Trophoblast cell (in vitro differentiated cells and primary cell): ENCODE results near the gene MUC5B.
"Not testable (repeated sequence)": the region's sequence is repeated elsewhere in the genome, so short reads cannot be mapped to it uniquely, and the experiment has no call there.

Experiments
- DNase-seq, 2 donors: peaks; one replicate each; pipeline ENCODE4 v3.0.0-alpha.2; 2016
- H2AFZ ChIP-seq: 2 replicates; pipeline ENCODE4 v1.6.1; 2013; ENCODE audit warnings: low read length, moderate library complexity, mild to moderate bottlenecking; ENCODE audit not compliant: insufficient read depth, poor library complexity
- H2AK5ac ChIP-seq: 2 replicates; pipeline ENCODE4 v1.6.1; 2013; ENCODE audit warnings: mild to moderate bottlenecking, low read length
- H2BK120ac ChIP-seq: 2 replicates; pipeline ENCODE4 v1.6.1; 2013; ENCODE audit warnings: low read length, mild to moderate bottlenecking, moderate library complexity; ENCODE audit not compliant: insufficient read depth, poor library complexity
- H2BK12ac ChIP-seq: 2 replicates; pipeline ENCODE4 v1.6.1; 2013; ENCODE audit warnings: mild to moderate bottlenecking, low read length, moderate library complexity
- H2BK5ac ChIP-seq: 2 replicates; pipeline ENCODE4 v1.6.1; 2013; ENCODE audit warnings: low read length, low read depth, moderate library complexity, mild to moderate bottlenecking; ENCODE audit not compliant: poor library complexity
- H3K14ac ChIP-seq: 2 replicates; pipeline ENCODE4 v1.6.1; 2013; ENCODE audit warnings: mild to moderate bottlenecking, low read length
- H3K18ac ChIP-seq: 2 replicates; pipeline ENCODE4 v1.6.1; 2013; ENCODE audit warnings: mild to moderate bottlenecking, low read length
- H3K23ac ChIP-seq: 2 replicates; pipeline ENCODE4 v1.6.1; 2013; ENCODE audit warnings: low read length
- H3K27ac ChIP-seq: 2 replicates; pipeline ENCODE4 v1.5.1; 2013; ENCODE audit warnings: low read depth, mild to moderate bottlenecking, inconsistent platforms, low read length, moderate library complexity
- H3K27me3 ChIP-seq: 2 replicates; pipeline ENCODE4 v1.6.1; 2013; ENCODE audit warnings: inconsistent platforms, mild to moderate bottlenecking, low read length, moderate library complexity; ENCODE audit not compliant: insufficient read depth
- H3K36me3 ChIP-seq, 2 experiments: 1 replicate in 1 of 2; 2 replicates in 1 of 2; pipeline ENCODE4 v1.6.1; 2013; ENCODE audit warnings: low read length in 2 of 2, mild to moderate bottlenecking in 2 of 2, moderate library complexity in 1 of 2; ENCODE audit not compliant: insufficient read depth in 2 of 2, control insufficient read depth in 1 of 2
- H3K4ac ChIP-seq: 2 replicates; pipeline ENCODE4 v1.6.1; 2013; ENCODE audit warnings: low read depth, mild to moderate bottlenecking, low read length, moderate library complexity
- H3K4me1 ChIP-seq, 2 experiments: 1 replicate in 1 of 2; 2 replicates in 1 of 2; pipeline ENCODE4 v1.6.1; 2013; ENCODE audit warnings: low read length in 2 of 2, mild to moderate bottlenecking in 2 of 2, moderate library complexity in 1 of 2; ENCODE audit not compliant: insufficient read depth in 2 of 2, control insufficient read depth in 1 of 2
- H3K4me2 ChIP-seq: 2 replicates; pipeline ENCODE4 v1.6.1; 2013; ENCODE audit warnings: inconsistent platforms, mild to moderate bottlenecking, low read length, moderate library complexity
- H3K4me3 ChIP-seq: 2 replicates; pipeline ENCODE4 v1.5.1; 2013; ENCODE audit warnings: mild to moderate bottlenecking, low read depth, low read length, inconsistent platforms
- H3K79me1 ChIP-seq: one replicate; pipeline ENCODE4 v1.6.1; 2013; ENCODE audit warnings: low read length
- H3K79me2 ChIP-seq: 2 replicates; pipeline ENCODE4 v1.6.1; 2013; ENCODE audit warnings: low read length, mild to moderate bottlenecking; ENCODE audit not compliant: control insufficient read depth, insufficient read depth, poor library complexity
- H3K9ac ChIP-seq: 2 replicates; pipeline ENCODE4 v1.6.1; 2013; ENCODE audit warnings: mild to moderate bottlenecking, low read length
- H3K9me3 ChIP-seq: 2 replicates; pipeline ENCODE4 v1.6.1; 2013; ENCODE audit warnings: low read depth, mild to moderate bottlenecking, control low read depth, inconsistent platforms, low read length; ENCODE audit not compliant: insufficient read depth
- H4K12ac ChIP-seq: 2 replicates; pipeline ENCODE4 v1.6.1; 2013; ENCODE audit warnings: low read depth, mild to moderate bottlenecking, low read length, moderate library complexity
- H4K8ac ChIP-seq: 2 replicates; pipeline ENCODE4 v1.6.1; 2013; ENCODE audit warnings: low read depth, mild to moderate bottlenecking, low read length, moderate library complexity
- H4K91ac ChIP-seq: one replicate; pipeline ENCODE4 v1.6.1; 2013; ENCODE audit warnings: low read depth, mild to moderate bottlenecking, low read length, moderate library complexity
- WGBS: extraction: QIAGEN DNeasy Blood & Tissue Kit; methylation state at CpG from one replicate; pipeline ENCODE4 v1.1.7; 2013; ENCODE audit warnings: missing lambda C conversion rate; ENCODE audit not compliant: insufficient read length, insufficient coverage; ENCODE audit errors: extremely low coverage; 5-methylcytosine and 5-hydroxymethylcytosine counted together

MUC5B gene

DNA sequence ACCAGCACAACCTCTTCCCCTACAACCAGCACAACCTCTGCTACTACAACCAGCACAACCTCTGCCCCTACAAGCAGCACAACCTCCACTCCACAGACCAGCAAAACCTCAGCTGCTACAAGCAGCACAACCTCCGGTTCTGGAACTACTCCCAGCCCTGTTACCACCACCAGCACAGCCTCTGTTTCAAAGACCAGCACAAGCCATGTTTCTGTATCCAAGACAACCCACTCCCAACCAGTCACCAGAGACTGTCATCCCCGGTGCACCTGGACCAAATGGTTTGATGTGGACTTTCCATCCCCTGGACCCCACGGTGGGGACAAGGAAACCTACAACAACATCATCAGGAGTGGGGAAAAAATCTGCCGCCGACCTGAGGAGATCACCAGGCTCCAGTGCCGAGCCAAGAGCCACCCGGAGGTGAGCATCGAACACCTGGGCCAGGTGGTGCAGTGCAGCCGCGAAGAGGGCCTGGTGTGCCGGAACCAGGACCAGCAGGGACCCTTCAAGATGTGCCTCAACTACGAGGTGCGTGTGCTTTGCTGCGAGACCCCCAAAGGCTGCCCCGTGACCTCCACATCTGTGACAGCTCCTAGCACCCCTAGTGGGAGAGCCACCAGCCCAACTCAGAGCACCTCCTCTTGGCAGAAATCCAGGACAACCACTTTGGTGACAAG, 34.3 kb upstream of the MUC5B start:
- DNase-seq, H3K79me1 ChIP-seq, H3K9ac ChIP-seq, H3K4ac ChIP-seq, H3K23ac ChIP-seq, H3K18ac ChIP-seq, H3K4me2 ChIP-seq, H2BK5ac ChIP-seq, H3K14ac ChIP-seq, H3K27ac ChIP-seq, H3K79me2 ChIP-seq, H4K91ac ChIP-seq, H2AK5ac ChIP-seq, H2BK120ac ChIP-seq, H3K27me3 ChIP-seq, H3K4me3 ChIP-seq, H2BK12ac ChIP-seq, H3K36me3 ChIP-seq, H3K4me1 ChIP-seq, H4K8ac ChIP-seq, H4K12ac ChIP-seq, H2AFZ ChIP-seq: not testable (repeated sequence)
- WGBS, result no CpG with 5 or more reads among the region's 15 CpGs
- peaks cover 75% of the 10 kb centered on the region for H3K9me3 ChIP-seq

DNA sequence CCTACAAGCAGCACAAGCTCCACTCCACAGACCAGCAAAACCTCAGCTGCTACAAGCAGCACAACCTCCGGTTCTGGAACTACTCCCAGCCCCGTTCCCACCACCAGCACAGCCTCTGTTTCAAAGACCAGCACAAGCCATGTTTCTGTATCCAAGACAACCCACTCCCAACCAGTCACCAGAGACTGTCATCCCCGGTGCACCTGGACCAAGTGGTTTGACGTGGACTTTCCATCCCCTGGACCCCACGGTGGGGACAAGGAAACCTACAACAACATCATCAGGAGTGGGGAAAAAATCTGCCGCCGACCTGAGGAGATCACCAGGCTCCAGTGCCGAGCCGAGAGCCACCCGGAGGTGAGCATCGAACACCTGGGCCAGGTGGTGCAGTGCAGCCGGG, 33.0 kb upstream of the MUC5B start:
- peaks cover 83% of the 10 kb centered on the region for H3K9me3 ChIP-seq
- H2BK12ac ChIP-seq, H4K12ac ChIP-seq, H3K27me3 ChIP-seq, H3K4me2 ChIP-seq, H3K4me1 ChIP-seq, H2BK120ac ChIP-seq, H4K8ac ChIP-seq, DNase-seq, H2AFZ ChIP-seq, H3K23ac ChIP-seq, H3K36me3 ChIP-seq, H3K18ac ChIP-seq, H2AK5ac ChIP-seq, H3K79me2 ChIP-seq, H3K14ac ChIP-seq, H3K79me1 ChIP-seq, H4K91ac ChIP-seq, H2BK5ac ChIP-seq, H3K9ac ChIP-seq, H3K27ac ChIP-seq, H3K4me3 ChIP-seq, H3K4ac ChIP-seq: not testable (repeated sequence)
- WGBS, result no CpG with 5 or more reads among the region's 12 CpGs

DNA sequence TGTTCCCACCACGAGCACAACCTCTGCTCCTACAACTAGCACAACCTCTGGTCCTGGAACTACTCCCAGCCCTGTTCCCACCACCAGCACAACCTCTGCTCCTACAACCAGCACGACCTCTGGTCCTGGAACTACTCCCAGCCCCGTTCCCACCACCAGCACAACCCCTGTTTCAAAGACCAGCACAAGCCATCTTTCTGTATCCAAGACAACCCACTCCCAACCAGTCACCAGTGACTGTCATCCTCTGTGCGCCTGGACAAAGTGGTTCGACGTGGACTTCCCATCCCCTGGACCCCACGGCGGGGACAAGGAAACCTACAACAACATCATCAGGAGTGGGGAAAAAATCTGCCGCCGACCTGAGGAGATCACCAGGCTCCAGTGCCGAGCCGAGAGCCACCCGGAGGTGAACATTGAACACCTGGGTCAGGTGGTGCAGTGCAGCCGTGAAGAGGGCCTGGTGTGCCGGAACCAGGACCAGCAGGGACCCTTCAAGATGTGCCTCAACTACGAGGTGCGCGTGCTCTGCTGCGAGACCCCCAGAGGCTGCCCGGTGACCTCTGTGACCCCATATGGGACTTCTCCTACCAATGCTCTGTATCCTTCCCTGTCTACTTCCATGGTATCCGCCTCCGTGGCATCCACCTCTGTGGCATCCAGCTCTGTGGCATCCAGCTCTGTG, 30.9 kb upstream of the MUC5B start:
- not testable (repeated sequence) for H3K27ac ChIP-seq, H2BK120ac ChIP-seq, H2AK5ac ChIP-seq, H3K9ac ChIP-seq, H3K4me2 ChIP-seq, H3K23ac ChIP-seq, H3K14ac ChIP-seq, H3K4me3 ChIP-seq, H4K91ac ChIP-seq, H3K18ac ChIP-seq, H4K8ac ChIP-seq, H3K79me2 ChIP-seq, H3K4ac ChIP-seq, H2BK12ac ChIP-seq, H3K27me3 ChIP-seq, H2BK5ac ChIP-seq, H3K79me1 ChIP-seq, H3K36me3 ChIP-seq, H4K12ac ChIP-seq, H2AFZ ChIP-seq, H3K4me1 ChIP-seq, DNase-seq
- peaks cover 72% of the 10 kb centered on the region for H3K9me3 ChIP-seq
- WGBS, result no CpG with 5 or more reads among the region's 22 CpGs

DNA sequence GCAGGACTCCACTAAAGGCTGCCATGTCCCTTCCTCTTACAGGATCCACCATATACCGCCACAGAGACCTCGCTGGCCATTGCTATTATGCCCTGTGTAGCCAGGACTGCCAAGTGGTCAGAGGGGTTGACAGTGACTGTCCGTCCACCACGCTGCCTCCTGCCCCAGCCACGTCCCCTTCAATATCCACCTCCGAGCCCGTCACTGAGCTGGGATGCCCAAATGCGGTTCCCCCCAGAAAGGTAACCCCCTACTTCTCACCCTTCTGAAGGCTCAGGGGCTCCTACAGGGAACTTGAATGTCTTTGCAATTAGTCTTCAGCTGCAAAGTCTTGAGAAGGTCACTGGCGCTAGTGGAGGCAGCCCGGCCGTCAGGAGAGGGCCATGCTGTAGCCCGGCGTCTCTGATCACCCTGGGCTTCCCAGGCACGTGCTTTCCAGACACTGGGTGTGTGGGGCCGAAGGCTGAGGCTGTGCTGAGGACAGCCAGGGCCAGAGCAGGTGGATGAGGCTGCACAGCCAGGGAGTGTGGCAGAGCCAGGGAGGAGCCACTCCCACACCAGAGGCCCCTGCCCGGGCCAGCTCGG, 30.0 kb upstream of the MUC5B start:
- no peak overlapping the region for H3K18ac ChIP-seq
- no peak overlapping the region for H4K8ac ChIP-seq
- H3K4me3 ChIP-seq, result no peak overlapping the region
- no peak overlapping the region for H2BK120ac ChIP-seq
- no peak overlapping the region for H2BK5ac ChIP-seq
- no peak overlapping the region for H2AK5ac ChIP-seq
- H3K23ac ChIP-seq, result no peak overlapping the region
- no peak overlapping the region for H4K91ac ChIP-seq
- H3K36me3 ChIP-seq, result no peaks in the 10 kb centered on the region
- H3K9me3 ChIP-seq, result peaks cover 66% of the 10 kb centered on the region
- H3K4me1 ChIP-seq, result no peaks in the 10 kb centered on the region
- no peak overlapping the region for H4K12ac ChIP-seq
- H3K79me1 ChIP-seq, result no peaks in the 10 kb centered on the region
- H3K4me2 ChIP-seq, result no peak overlapping the region
- DNase-seq, result no peak
- H3K27ac ChIP-seq, result no peak overlapping the region
- H3K79me2 ChIP-seq, result no peaks in the 10 kb centered on the region
- no peak overlapping the region for H3K14ac ChIP-seq
- H2BK12ac ChIP-seq, result no peak overlapping the region
- no CpG with 5 or more reads among the region's 17 CpGs for WGBS
- no peak overlapping the region for H3K9ac ChIP-seq
- H2AFZ ChIP-seq, result no peak overlapping the region
- no peaks in the 10 kb centered on the region for H3K27me3 ChIP-seq
- no peak overlapping the region for H3K4ac ChIP-seq
